K562 (cell line): ENCODE results near the gene KRTAP10-9.

Experiments
- E2F6 ChIP-seq, 2 experiments: IDR thresholded peaks; 2 replicates each; pipeline ENCODE4 v1.6.1; 2011; ENCODE audit warnings: borderline replicate concordance in 1 of 2, control low read depth in 1 of 2, low read depth in 1 of 2, low read length in 1 of 2, mild to moderate bottlenecking in 1 of 2, mixed read lengths in 1 of 2, moderate library complexity in 1 of 2; ENCODE audit not compliant: insufficient read depth in 1 of 2, insufficient read length in 1 of 2, poor library complexity in 1 of 2, severe bottlenecking in 1 of 2; ENCODE audit errors: extremely low read depth in 1 of 2
- HNRNPL ChIP-seq: fragments of 200-400 bp; formaldehyde crosslinking; IDR thresholded peaks from 2 replicates; pipeline ENCODE4 v1.6.1; 2017; ENCODE audit warnings: low read depth, mild to moderate bottlenecking, low read length
- POLR2AphosphoS5 ChIP-seq: IDR thresholded peaks from 2 replicates; pipeline ENCODE4 v1.6.1; 2011; ENCODE audit warnings: mild to moderate bottlenecking, low read depth, low read length, moderate library complexity; ENCODE audit not compliant: control insufficient read depth, insufficient read depth
- ZNF41 ChIP-seq: fragments of 250-450 bp; sonication (Bioruptor Pico); conservative IDR thresholded peaks from 2 replicates; pipeline ENCODE4 v1.4.0; 2020; ENCODE audit warnings: mild to moderate bottlenecking

GRCh38 chr21:44658541-44658910 lies 31.6 kb downstream of the KRTAP10-9 start:
- no peak for TF ChIP-seq ZNF41 (CRISPR knock-in tag)
- no peak for TF ChIP-seq POLR2AphosphoS5
- no peak for TF ChIP-seq HNRNPL
- no peak for TF ChIP-seq E2F6 (IDR thresholded peaks at IDR 0.05; ENCODE audit: borderline replicate concordance in 1 of 2, extremely low read depth in 1 of 2, insufficient read depth in 1 of 2, insufficient read length in 1 of 2, low read depth in 1 of 2, low read length in 1 of 2, poor library complexity in 1 of 2, severe bottlenecking in 1 of 2)
